MM.1S (cell line): ENCODE data around the gene MEGF11.
"Not testable (repeated sequence)": the region's sequence is repeated elsewhere in the genome, so short reads cannot be mapped to it uniquely, and the experiment has no call there.

Experiments used
- DNase-seq: peaks from one replicate; pipeline ENCODE4 v3.0.0-alpha.2; 2015
- H2AFZ ChIP-seq: fragments of 300-600 bp; sonication (generic); 2 replicates; pipeline ENCODE4 v1.6.0; 2016; ENCODE audit warnings: antibody characterized with exemption, low read length
- H3F3A ChIP-seq: fragments of 300-600 bp; sonication (generic); 2 replicates; pipeline ENCODE4 v1.6.1; 2016; ENCODE audit warnings: mild to moderate bottlenecking, antibody characterized with exemption, low read length, moderate library complexity, mixed read lengths; ENCODE audit not compliant: insufficient read depth
- H3K27ac ChIP-seq: fragments of 300-600 bp; sonication (generic); 2 replicates; pipeline ENCODE4 v1.5.1; 2016; ENCODE audit warnings: mild to moderate bottlenecking, low read length
- H3K27me3 ChIP-seq: fragments of 300-600 bp; sonication (generic); replicated peaks from 2 replicates; pipeline ENCODE4 v1.6.0; 2016; ENCODE audit warnings: low read length; ENCODE audit not compliant: insufficient read depth
- H3K36me3 ChIP-seq: fragments of 300-600 bp; sonication (generic); replicated peaks from 2 replicates; pipeline ENCODE4 v1.6.1; 2016; ENCODE audit warnings: mild to moderate bottlenecking, low read length, mixed read lengths; ENCODE audit not compliant: insufficient read depth
- H3K4me1 ChIP-seq: fragments of 300-600 bp; sonication (generic); 2 replicates; pipeline ENCODE4 v1.6.1; 2016; ENCODE audit warnings: low read length, mixed read lengths
- H3K4me2 ChIP-seq: fragments of 300-600 bp; sonication (generic); 2 replicates; pipeline ENCODE4 v1.6.0; 2016; ENCODE audit warnings: low read depth, low read length
- H3K4me3 ChIP-seq: fragments of 300-600 bp; sonication (generic); 2 replicates; pipeline ENCODE4 v1.5.1; 2016; ENCODE audit warnings: low read length, mixed read lengths
- H3K79me2 ChIP-seq: fragments of 300-600 bp; sonication (generic); 2 replicates; pipeline ENCODE4 v1.6.1; 2016; ENCODE audit warnings: mixed run types, low read length, mixed read lengths
- H3K9ac ChIP-seq: fragments of 300-600 bp; sonication (generic); 2 replicates; pipeline ENCODE4 v1.6.1; 2016; ENCODE audit warnings: low read length, mixed read lengths
- H3K9me2 ChIP-seq: fragments of 300-600 bp; sonication (generic); replicated peaks from 2 replicates; pipeline ENCODE4 v1.6.1; 2016; ENCODE audit warnings: mild to moderate bottlenecking, low read length, mixed read lengths; ENCODE audit not compliant: insufficient read depth
- H3K9me3 ChIP-seq: fragments of 300-600 bp; sonication (generic); replicated peaks from 2 replicates; pipeline ENCODE4 v1.6.1; 2016; ENCODE audit warnings: mild to moderate bottlenecking, low read length, mixed read lengths; ENCODE audit not compliant: insufficient read depth
- H4K20me1 ChIP-seq: fragments of 300-600 bp; sonication (generic); 2 replicates; pipeline ENCODE4 v1.6.1; 2016; ENCODE audit warnings: mild to moderate bottlenecking, low read length, moderate library complexity, mixed read lengths; ENCODE audit not compliant: insufficient read depth
- EZH2 ChIP-seq: fragments of 300-600 bp; sonication (generic); optimal IDR thresholded peaks from 2 replicates; pipeline ENCODE3; 2017; ENCODE audit warnings: low read depth, mild to moderate bottlenecking, antibody characterized with exemption, low read length, mixed read lengths
- EZH2phosphoT487 ChIP-seq: fragments of 300-600 bp; sonication (generic); IDR thresholded peaks from 2 replicates; pipeline ENCODE4 v1.6.1; 2018; ENCODE audit warnings: antibody characterized with exemption, low read length
- TF ChIP-seq, protein P1 (sequence below): fragments of 300-600 bp; sonication (generic); IDR thresholded peaks from 2 replicates; pipeline ENCODE4 v1.5.1; 2016; ENCODE audit warnings: antibody characterized with exemption, low read length, mixed read lengths

Gene MEGF11

DNA sequence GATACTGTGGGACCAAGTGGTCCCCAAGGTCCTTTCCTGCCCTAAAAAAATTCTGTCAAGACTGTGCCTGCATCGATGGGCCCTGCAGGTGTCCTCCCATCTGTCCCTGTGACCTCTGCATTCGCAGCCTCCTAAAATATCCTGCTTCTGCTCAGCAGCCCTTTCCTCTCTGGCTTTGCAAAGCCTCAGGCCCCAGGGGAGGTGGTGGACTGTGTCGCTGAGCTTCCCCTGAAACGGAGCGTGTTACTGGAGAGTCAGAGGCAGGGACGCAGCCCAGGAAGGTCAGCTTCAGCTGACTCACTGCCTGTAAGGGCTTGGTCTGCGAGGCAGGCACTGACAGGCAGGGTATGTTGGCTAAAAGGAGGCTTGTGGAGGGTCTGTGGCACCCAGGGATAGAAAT is 274.2 kb downstream of the MEGF11 start:
- Histone ChIP-seq H3K4me3 (no peak overlapping the region), H2AFZ (no peak overlapping the region), H3F3A (no peaks in the 10 kb centered on the region), H3K79me2 (no peaks in the 10 kb centered on the region), H3K4me2 (no peak overlapping the region), H3K9ac (no peak overlapping the region), H3K4me1 (no peaks in the 10 kb centered on the region), H4K20me1 (no peaks in the 10 kb centered on the region), H3K9me3 (no peaks in the 10 kb centered on the region), H3K9me2 (no peaks in the 10 kb centered on the region), H3K36me3 (no peaks in the 10 kb centered on the region), H3K27me3 (peaks cover 14% of the 10 kb centered on the region; the same call in 1 of the 2 replicates), H3K27ac (no peak overlapping the region)
- TF ChIP-seq, protein P1, sequence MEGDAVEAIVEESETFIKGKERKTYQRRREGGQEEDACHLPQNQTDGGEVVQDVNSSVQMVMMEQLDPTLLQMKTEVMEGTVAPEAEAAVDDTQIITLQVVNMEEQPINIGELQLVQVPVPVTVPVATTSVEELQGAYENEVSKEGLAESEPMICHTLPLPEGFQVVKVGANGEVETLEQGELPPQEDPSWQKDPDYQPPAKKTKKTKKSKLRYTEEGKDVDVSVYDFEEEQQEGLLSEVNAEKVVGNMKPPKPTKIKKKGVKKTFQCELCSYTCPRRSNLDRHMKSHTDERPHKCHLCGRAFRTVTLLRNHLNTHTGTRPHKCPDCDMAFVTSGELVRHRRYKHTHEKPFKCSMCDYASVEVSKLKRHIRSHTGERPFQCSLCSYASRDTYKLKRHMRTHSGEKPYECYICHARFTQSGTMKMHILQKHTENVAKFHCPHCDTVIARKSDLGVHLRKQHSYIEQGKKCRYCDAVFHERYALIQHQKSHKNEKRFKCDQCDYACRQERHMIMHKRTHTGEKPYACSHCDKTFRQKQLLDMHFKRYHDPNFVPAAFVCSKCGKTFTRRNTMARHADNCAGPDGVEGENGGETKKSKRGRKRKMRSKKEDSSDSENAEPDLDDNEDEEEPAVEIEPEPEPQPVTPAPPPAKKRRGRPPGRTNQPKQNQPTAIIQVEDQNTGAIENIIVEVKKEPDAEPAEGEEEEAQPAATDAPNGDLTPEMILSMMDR, result no peak
- no peak for TF ChIP-seq EZH2
- no peak for TF ChIP-seq EZH2phosphoT487
- DNase-seq, result no peak

DNA sequence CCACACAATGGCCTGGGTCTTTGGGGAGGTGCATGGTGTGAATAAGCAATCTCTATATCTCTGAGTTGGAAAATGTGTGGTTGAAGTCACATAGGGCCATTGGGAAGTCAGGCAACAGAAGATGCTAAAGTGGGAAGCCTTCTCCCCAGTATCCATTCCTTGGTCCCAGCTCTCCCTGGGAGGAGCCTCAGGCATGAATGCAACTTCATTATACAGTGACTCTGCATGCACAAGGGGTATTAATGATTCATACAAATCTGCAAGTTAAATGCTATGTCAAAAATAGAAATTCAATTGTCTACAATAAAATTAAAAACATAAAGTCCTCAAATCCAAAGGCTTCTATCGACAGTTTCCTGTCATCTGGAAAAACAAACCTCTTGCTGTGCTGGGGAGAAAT is 275.4 kb downstream of the MEGF11 start:
- no peak overlapping the region for H3K4me2 ChIP-seq
- no peak overlapping the region for H3K27ac ChIP-seq
- H3K9ac ChIP-seq, result no peak overlapping the region

DNA sequence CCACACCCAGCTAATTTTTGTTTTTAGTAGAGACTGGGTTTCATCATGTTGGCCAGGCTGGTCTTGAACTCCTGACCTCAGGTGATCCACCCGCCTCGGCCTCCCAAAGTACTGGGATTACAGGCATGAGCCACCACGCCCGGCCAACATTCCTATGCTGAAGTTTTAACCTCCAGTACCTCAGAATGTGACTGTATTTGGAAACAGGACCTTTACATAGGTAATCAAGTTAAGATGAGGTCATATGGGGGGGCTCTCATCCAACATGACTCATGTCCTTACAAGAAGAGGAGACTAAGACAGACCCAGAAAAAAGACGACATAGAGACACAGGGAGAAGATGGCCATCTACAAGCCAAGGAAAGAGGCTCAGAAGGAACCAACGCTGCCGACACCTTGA is 277.4 kb downstream of the MEGF11 start:
- not testable (repeated sequence) for H3K27ac ChIP-seq, H3K4me1 ChIP-seq, H3K4me3 ChIP-seq, H4K20me1 ChIP-seq, DNase-seq, H3K9me3 ChIP-seq, H2AFZ ChIP-seq, H3K9me2 ChIP-seq, H3K9ac ChIP-seq, H3K4me2 ChIP-seq, H3K36me3 ChIP-seq, H3K79me2 ChIP-seq, H3K27me3 ChIP-seq, H3F3A ChIP-seq

More for the DNA sequence above, 275.4 kb downstream of the MEGF11 start:
- Histone ChIP-seq H3K36me3 (no peaks in the 10 kb centered on the region), H3K4me1 (no peaks in the 10 kb centered on the region), H3K79me2 (no peaks in the 10 kb centered on the region), H2AFZ (no peak overlapping the region), H3K4me3 (no peak overlapping the region), H3K9me3 (no peaks in the 10 kb centered on the region), H4K20me1 (no peaks in the 10 kb centered on the region), H3K27me3 (peaks cover 11% of the 10 kb centered on the region; the same call in 1 of the 2 replicates), H3F3A (no peaks in the 10 kb centered on the region), H3K9me2 (no peaks in the 10 kb centered on the region)
- no peak for DNase-seq
- TF ChIP-seq, protein P1, result no peak
- TF ChIP-seq EZH2phosphoT487 (no peak), EZH2 (no peak)

DNA sequence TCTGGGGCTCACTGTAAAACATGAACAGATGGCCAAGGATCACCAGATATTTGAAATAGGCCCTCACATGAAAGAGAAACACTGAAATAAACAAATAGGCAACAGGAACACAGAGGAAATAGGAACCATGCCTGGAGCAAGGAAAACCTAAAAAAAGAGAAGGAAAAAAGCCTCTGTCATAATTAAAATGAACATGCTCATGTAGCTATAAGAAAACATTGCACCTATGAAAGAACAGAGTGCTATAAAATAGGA is 281.9 kb downstream of the MEGF11 start:
- no peak for DNase-seq
- H3K4me3 ChIP-seq, result no peak overlapping the region
- no peaks in the 10 kb centered on the region for H3K9me2 ChIP-seq
- H3K79me2 ChIP-seq, result no peaks in the 10 kb centered on the region
- no peak overlapping the region for H3K4me2 ChIP-seq
- H3K9me3 ChIP-seq, result no peaks in the 10 kb centered on the region
- H2AFZ ChIP-seq, result no peak overlapping the region
- no peaks in the 10 kb centered on the region for H3K36me3 ChIP-seq
- no peaks in the 10 kb centered on the region; the same call in 1 of the 2 replicates for H3K27me3 ChIP-seq
- no peak overlapping the region for H3K27ac ChIP-seq
- no peaks in the 10 kb centered on the region for H4K20me1 ChIP-seq
- no peaks in the 10 kb centered on the region for H3K4me1 ChIP-seq
- TF ChIP-seq, protein P1, result no peak
- TF ChIP-seq EZH2phosphoT487, result no peak
- TF ChIP-seq EZH2, result no peak
- H3K9ac ChIP-seq, result no peak overlapping the region
- H3F3A ChIP-seq, result no peaks in the 10 kb centered on the region
